ENCODE measurements around the gene PCDHGC4.

The PCDHGC4 gene

DNA sequence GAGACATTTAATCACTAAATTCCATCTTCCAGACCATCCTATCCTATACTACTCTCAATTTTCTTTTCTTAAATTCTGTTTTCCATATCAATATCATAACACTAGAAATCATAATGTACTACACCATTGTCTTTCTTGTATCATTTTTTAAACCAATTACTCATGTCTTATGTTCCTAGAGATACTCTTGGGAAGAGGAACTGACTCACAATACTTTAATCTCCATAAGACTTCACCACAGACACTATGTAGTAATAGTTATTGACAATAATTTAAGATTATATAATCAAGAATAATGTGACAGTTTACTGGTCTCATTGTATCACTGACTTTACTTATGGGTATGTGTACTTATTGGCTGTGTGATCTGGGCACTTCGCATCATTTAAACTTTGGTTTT is 47.9 kb downstream of the PCDHGC4 start:
- DNase-seq, result no peak

DNA sequence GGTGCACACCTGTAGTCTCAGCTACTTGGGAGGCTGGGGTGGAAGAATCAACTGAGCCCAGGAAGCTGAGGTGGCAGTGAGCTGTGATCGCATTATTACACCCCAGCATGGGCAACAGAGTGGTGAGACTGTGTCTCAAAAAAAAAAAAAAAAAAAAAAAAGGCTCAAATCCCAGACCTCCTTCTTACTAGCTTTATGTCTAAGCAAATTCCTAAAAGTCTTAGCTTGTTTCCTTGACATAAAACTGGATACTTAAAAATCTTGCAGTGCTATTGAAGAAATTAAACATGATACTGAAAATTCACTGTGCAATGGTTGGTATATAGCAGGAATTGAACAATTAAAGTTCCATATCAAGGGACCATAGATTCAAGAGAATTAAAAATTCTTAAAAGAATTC is 49.1 kb downstream of the PCDHGC4 start:
- DNase-seq, result peak; percentile 27

DNA sequence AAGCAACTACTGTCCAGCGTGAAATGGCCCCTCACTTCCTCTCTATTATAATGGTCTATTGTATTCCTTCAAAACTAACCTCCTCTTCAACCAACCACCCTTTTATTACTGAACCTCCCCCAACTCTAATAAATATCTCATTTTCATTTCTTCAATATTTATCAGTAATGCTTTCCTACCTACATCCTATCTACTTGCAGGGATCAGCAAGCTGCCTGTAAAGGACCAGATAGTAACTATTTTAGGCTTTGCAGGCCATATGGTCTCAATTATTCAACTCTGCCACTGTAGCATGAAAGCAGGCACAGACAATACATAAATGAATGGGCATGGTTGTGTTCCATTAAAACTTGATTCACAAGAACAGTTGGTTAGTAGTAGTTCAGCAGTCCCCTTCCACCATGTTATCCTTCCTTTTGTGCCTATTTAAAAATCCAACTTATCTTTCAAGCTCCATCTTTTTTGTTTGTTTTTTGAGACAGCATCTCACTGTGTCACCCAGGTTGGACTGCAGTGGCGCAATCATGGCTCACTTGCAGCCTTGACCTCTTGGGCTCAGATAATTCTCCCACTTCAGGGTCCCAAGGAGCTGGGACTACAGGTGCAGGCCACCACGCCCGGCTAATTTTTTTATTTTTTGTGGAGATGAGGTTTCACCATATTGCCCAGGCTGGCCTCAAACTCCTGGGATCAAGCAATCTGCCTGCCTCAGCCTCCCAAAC is 49.8 kb downstream of the PCDHGC4 start:
- DNase-seq, result no peak
